ENCODE data around the gene KRTAP16-1.

DNA sequence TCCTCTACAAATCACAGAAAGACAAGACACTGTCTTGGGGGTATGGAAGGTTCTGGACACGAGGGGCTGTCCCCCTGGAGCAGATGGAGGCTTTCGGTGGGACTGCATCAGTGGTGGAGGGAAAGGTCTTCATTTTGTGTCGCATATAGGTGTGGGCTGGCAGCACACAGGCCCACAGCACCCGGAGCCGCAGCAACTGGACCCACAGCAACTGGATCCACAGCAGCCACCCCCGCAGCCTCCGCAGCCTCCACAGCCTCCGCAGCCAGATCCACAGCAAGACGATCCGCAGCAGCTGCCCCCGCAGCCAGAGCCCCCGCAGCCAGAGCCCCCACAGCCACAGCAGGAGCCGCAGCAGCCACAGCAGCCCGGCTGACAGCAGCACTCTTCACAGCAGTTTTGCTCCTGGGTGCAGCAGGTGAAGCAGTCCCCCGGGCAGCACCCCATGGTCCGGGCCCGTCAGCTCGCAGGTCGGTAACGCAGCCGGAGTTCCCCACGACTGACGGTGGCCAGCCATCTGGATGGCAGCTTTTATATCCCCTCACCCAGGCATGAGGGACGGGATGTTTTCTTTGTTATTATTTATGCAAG lies 6.2 kb upstream of the KRTAP16-1 start, which contains the start of gene KRTAP17-1:
- TF ChIP-seq POLR2A (IDR thresholded peaks at IDR 0.05; ENCODE audit: low read depth, low read length) (no peak), POLR2AphosphoS5 (IDR thresholded peaks at IDR 0.05; ENCODE audit: low read depth, low read length) (no peak), TAF1 (IDR thresholded peaks at IDR 0.05; ENCODE audit: low read depth, low read length) (no peak), POU2F2 (IDR thresholded peaks at IDR 0.05; ENCODE audit: low read depth, low read length) (no peak), SPI1 (IDR thresholded peaks at IDR 0.05; ENCODE audit: low read depth, low read length) (no peak)
